ENCODE results near the gene PAQR9. TPM values are rescaled to one million over a fixed set of nuclear protein-coding genes. Genes with fewer than 3 reads are reported as not detected.

Gene PAQR9
- total RNA-seq, 1 experiment from 2014 or later = not detected

DNA sequence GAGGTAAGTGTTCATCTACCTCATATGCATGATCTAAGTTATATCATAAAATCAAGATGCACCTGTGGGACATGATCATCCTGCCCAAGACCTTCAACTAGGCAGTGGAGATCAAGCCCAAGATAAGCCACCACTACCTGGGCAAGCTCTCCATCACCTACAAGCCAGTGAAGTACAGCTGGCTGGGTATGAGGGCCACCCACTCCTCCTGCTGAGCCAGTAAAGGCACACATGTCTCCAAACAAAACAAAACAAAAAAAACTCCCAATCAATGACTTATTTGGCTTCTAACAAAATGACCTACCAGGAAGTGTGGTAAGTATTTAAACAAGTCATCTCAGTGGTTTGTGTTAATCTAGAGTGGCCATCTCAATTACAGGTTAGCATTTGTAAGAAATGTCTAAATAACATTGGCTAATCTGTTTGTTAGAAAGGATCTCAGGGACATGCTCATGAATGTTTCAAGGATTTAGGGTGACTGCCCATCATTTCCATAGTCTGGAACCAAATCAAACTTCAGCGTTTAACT is 3.1 kb downstream of the PAQR9 start:
- no peaks in the 10 kb centered on the region for H3K4me1 Mint-ChIP-seq (ENCODE audit: low read depth, unreplicated experiment)
- no peak overlapping the region for H3K27ac Mint-ChIP-seq (ENCODE audit: unreplicated experiment)
- no peak overlapping the region for H3K4me3 Mint-ChIP-seq (ENCODE audit: unreplicated experiment)
- CTCF ChIA-PET = no interaction called here
- Histone ChIP-seq H3K4me3 (ENCODE audit: low read depth, low read length) (no peak overlapping the region), H3K4me1 (no peaks in the 10 kb centered on the region), H3K36me3 (ENCODE audit: control insufficient read depth, insufficient read depth, low read length) (no peaks in the 10 kb centered on the region), H3K9me3 (no peaks in the 10 kb centered on the region), H3K27me3 (replicated peaks; ENCODE audit: control insufficient read depth, insufficient read depth, low read length) (no peaks in the 10 kb centered on the region)
- H3K36me3 Mint-ChIP-seq (ENCODE audit: insufficient read depth, unreplicated experiment) = no peaks in the 10 kb centered on the region
- no TSS peak for BruUV-seq (replicated peaks)
- H3K9me3 Mint-ChIP-seq (ENCODE audit: unreplicated experiment) = no peaks in the 10 kb centered on the region
- DNase-seq = no peak
- intact Hi-C loops (cut with micrococcal nuclease; ENCODE audit: unreplicated experiment) = no loop called here
- TF ChIP-seq, protein P1, sequence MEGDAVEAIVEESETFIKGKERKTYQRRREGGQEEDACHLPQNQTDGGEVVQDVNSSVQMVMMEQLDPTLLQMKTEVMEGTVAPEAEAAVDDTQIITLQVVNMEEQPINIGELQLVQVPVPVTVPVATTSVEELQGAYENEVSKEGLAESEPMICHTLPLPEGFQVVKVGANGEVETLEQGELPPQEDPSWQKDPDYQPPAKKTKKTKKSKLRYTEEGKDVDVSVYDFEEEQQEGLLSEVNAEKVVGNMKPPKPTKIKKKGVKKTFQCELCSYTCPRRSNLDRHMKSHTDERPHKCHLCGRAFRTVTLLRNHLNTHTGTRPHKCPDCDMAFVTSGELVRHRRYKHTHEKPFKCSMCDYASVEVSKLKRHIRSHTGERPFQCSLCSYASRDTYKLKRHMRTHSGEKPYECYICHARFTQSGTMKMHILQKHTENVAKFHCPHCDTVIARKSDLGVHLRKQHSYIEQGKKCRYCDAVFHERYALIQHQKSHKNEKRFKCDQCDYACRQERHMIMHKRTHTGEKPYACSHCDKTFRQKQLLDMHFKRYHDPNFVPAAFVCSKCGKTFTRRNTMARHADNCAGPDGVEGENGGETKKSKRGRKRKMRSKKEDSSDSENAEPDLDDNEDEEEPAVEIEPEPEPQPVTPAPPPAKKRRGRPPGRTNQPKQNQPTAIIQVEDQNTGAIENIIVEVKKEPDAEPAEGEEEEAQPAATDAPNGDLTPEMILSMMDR (IDR thresholded peaks at IDR 0.05; ENCODE audit: insufficient read depth in 1 of 2, low read depth in 1 of 2, low read length in 1 of 2, severe bottlenecking in 1 of 2, unreplicated experiment in 1 of 2) = no peak
- H3K27me3 Mint-ChIP-seq (ENCODE audit: insufficient read depth, unreplicated experiment) = peaks cover 15% of the 10 kb centered on the region
- POLR2A ChIA-PET = no interaction called here

- H3K27ac Mint-ChIP-seq (ENCODE audit: unreplicated experiment) = no peak overlapping the region
- ChIA-PET POLR2A (no interaction called here), CTCF (no interaction called here)
- Histone ChIP-seq H3K36me3 (ENCODE audit: control insufficient read depth, insufficient read depth, low read length) (no peaks in the 10 kb centered on the region), H3K9me3 (no peaks in the 10 kb centered on the region), H3K27me3 (replicated peaks; ENCODE audit: control insufficient read depth, insufficient read depth, low read length) (no peaks in the 10 kb centered on the region), H3K4me1 (no peaks in the 10 kb centered on the region), H3K4me3 (ENCODE audit: low read depth, low read length) (no peak overlapping the region)
- no TSS peak for BruUV-seq (replicated peaks)
- TF ChIP-seq, protein P1 (IDR thresholded peaks at IDR 0.05; ENCODE audit: insufficient read depth in 1 of 2, low read depth in 1 of 2, low read length in 1 of 2, severe bottlenecking in 1 of 2, unreplicated experiment in 1 of 2) = no peak
- H3K27me3 Mint-ChIP-seq (ENCODE audit: insufficient read depth, unreplicated experiment) = peaks cover 8% of the 10 kb centered on the region
- H3K36me3 Mint-ChIP-seq (ENCODE audit: insufficient read depth, unreplicated experiment) = no peaks in the 10 kb centered on the region
- no peak for DNase-seq
- no peaks in the 10 kb centered on the region for H3K9me3 Mint-ChIP-seq (ENCODE audit: unreplicated experiment)
- no peaks in the 10 kb centered on the region for H3K4me1 Mint-ChIP-seq (ENCODE audit: low read depth, unreplicated experiment)
- no peak overlapping the region for H3K4me3 Mint-ChIP-seq (ENCODE audit: unreplicated experiment)
- intact Hi-C loops (cut with micrococcal nuclease; ENCODE audit: unreplicated experiment) = no loop called here
Observed at GRCh38 chr3:142958707-142959106, 4.8 kb downstream of the PAQR9 start.

- H3K27me3 ChIP-seq (replicated peaks; ENCODE audit: control insufficient read depth, insufficient read depth, low read length) = no peaks in the 10 kb centered on the region
- no peaks in the 10 kb centered on the region for H3K9me3 Mint-ChIP-seq (ENCODE audit: unreplicated experiment)
- no TSS peak for BruUV-seq (replicated peaks)
- H3K4me3 Mint-ChIP-seq (ENCODE audit: unreplicated experiment) = no peak overlapping the region
- TF ChIP-seq, protein P1 (IDR thresholded peaks at IDR 0.05; ENCODE audit: insufficient read depth in 1 of 2, low read depth in 1 of 2, low read length in 1 of 2, severe bottlenecking in 1 of 2, unreplicated experiment in 1 of 2) = no peak
- intact Hi-C loops (cut with micrococcal nuclease; ENCODE audit: unreplicated experiment) = no loop called here
- H3K4me1 ChIP-seq = no peaks in the 10 kb centered on the region
- no peaks in the 10 kb centered on the region for H3K36me3 ChIP-seq (ENCODE audit: control insufficient read depth, insufficient read depth, low read length)
- peaks cover 10% of the 10 kb centered on the region for H3K4me1 Mint-ChIP-seq (ENCODE audit: low read depth, unreplicated experiment)
- ChIA-PET CTCF (no interaction called here), POLR2A (no interaction called here)
- no peak overlapping the region for H3K4me3 ChIP-seq (ENCODE audit: low read depth, low read length)
- H3K36me3 Mint-ChIP-seq (ENCODE audit: insufficient read depth, unreplicated experiment) = no peaks in the 10 kb centered on the region
- no peak for DNase-seq
- H3K27ac Mint-ChIP-seq (ENCODE audit: unreplicated experiment) = no peak overlapping the region
- H3K27me3 Mint-ChIP-seq (ENCODE audit: insufficient read depth, unreplicated experiment) = peaks cover 8% of the 10 kb centered on the region
- H3K9me3 ChIP-seq = no peaks in the 10 kb centered on the region
Observed at GRCh38 chr3:142953443-142953842, 10.0 kb downstream of the PAQR9 start.

Data from Caco-2 (cell line).